Measurements from ENCODE around the gene OTOA.
A peak's percentile ranks its signal among the peaks of the same experiment; 100 is the strongest.
"Not testable (repeated sequence)": the region's sequence is repeated elsewhere in the genome, so short reads cannot be mapped to it uniquely, and the experiment has no call there.

OTOA gene

DNA sequence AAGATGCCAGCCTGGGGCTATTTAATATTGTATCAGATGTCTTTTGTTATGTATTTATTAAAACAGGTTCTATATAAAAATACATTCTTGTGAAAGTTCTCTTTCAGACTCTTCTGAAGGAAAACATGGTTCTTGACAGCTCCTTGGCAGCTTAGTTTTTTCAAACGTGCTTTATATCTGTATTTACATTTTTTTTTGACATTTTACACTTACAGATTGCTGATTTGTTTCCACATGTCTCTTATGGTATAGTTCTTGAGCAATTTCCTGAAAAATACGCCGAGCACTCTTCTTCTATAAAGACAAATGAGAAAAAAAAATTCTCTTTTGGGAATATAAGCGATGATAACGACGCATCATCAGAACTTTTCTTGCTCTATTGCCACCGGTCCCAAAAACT lies 20.9 kb upstream of the OTOA start:
- no peak for DNase-seq

DNA sequence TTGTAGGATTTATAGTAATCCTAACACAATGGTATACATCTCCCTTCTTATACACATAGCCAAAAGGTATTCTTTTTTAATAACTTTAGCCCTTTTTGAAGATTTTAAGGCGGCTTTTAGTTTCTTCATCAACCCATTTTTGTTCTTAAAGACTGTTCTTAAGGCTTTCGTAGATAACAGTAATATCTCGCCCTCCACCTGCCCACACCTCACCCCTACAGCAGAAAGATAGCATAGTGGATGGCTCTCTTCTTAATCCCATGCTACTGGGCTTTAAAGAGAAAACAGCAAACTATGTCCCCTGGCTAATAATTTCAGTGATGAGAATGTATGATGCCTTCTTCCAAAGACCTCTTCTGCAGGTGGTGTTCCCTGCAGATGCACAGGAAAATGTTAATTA lies 20.0 kb upstream of the OTOA start:
- no peak for DNase-seq

DNA sequence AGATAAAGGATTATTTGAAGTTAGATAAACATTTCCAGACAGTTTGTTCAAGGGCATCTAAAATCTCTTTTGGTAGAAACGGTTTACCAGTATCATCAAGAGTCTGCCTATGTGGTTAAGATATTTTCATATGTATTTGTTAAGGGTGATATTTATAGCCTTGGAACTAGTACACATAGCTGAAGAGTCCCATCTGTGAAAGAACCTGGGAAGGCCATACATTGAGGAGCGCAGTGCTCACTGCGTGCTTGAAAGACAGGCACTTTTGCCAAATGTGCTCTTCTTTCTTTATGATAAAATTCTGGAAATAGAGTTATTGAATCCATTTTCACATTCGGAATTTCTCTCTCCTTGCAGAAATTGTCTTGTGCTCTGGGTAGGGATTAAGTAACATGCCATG lies 19.1 kb upstream of the OTOA start:
- no peak for DNase-seq

DNA sequence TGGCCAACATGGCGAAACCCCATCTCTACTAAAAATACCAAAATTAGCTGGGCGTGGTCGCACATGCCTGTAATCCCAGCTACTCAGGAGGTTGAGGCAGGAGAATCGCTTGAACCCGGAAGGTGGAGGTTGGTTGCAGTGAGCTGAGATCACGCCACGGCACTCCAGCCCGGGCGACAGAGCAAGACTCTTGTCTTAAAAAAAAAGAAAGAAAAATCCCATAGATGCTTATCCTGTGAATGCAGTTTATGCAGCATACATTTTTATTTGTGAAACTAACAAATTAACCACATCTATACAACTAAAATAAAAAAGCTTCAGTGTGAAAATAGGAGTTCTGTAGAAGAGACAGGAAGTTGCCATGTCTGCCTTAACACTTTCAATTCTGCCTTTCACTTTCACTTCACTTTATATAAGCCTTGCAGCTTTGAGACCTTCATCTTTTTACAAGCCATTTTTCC lies 18.5 kb upstream of the OTOA start:
- DNase-seq: peak; percentile 14

DNA sequence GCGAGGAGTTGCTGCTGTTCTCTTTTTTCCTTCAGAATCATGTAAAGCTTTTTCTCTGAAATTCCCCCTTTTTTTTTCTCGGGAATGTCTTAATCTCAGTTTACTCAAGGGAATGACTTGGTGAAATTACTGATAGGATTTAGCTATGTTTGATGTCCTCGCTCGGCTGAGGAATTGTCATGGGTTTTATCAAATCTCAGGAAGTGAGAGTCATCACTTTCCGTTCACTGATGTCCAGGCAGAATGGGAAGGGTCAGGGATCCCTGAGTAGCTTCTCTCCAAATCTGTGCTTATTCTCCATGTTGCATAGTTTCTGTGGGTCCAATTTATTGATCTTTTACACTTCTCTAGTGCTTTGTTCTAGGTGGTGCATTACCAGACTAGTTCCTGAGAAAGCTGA lies 17.7 kb upstream of the OTOA start:
- no peak for DNase-seq

DNA sequence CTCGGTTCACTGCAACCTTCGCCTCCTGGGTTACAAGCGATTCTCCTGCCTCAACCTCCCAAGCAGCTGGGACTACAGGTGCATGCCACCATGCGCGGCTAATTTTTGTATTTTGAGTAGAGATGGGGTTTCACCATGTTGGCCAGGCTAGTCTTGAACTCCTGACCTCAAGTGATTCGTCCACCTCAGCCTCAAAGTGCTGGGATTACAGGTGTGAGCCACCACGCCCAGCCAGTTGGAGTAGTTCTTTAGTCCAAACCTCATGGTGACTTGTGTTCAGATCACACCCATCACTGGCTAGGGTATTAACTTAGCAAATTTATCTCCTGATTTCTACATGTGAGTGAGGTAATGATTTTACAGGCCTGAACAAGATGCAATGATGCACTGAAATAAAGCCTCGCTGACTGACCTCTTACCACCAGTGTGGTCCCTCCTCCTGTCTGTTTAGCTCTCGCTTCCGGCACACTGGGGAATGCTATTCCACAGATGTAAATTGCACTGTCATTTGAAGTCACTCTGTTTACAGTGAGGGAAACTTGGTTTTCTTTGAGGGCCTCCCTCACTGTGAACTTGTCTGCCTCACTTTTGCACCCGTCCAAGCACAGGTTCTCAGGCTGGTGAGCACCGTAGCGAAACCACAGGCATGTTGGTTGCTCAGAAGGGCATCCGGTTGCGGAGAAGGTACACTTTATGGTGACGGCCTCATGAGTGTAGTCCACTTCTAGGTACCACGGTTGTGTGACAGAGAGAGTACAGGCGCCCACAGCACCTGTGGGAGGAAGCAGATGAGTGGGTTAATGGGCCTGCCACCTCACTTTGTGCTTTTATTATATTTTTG lies 16.8 kb upstream of the OTOA start:
- peak; percentile 51 for DNase-seq

DNA sequence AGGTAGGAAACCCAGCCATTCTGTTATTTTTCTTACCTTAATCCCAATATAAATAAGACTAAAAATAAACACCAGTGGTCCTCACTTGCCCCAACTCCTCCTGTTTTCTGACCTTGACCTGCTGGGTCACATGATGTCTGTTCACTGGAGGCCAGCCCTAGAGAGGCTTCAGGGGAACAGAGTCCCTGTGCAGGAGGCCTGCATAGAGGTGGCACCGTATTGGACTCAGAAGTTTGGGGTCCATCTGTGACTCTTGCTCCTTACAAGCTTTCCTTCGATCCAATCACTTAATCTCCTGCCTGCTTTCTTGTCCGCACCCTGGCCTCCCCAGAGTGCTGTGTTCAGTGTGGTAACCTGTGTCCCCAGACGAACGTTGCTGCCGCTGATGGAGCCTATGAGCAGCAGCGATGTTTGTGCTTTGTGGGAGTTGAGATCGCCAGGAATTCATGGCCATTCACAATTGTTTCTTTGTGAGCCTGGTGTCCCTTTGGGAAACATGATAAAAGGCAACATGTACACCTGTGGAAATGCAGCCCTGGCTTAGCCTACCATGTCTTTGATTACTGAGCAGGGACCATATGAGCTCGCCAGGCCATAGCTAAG lies 16.1 kb upstream of the OTOA start:
- DNase-seq: no peak

DNA sequence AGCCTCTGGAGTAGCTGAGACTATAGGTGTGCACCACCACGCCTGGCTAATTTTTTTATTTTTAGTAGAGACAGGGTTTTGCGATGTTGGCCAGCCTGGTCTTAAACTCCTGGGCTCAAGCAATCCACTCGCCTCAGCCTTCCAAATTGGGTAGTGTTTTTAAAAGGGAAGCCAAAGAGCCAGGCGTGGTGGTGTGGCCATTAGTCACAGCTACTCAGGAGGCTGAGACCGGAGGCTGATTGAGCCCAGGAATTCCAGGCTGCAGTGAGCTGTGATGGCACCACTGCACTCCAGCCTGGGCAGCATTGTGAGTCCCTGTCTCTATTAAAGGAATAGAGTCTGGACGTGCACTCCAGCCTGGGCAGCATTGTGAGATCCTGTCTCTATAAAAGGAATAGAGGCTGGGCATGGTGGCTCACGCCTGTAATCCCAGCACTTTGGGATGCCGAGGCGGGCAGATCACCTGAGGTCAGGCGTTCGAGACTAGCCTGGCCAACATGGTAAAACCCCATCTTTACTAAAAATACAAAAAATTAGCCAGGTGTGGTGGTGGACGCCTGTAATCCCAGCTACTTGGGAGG lies 13.9 kb upstream of the OTOA start:
- not testable (repeated sequence) for DNase-seq

DNA sequence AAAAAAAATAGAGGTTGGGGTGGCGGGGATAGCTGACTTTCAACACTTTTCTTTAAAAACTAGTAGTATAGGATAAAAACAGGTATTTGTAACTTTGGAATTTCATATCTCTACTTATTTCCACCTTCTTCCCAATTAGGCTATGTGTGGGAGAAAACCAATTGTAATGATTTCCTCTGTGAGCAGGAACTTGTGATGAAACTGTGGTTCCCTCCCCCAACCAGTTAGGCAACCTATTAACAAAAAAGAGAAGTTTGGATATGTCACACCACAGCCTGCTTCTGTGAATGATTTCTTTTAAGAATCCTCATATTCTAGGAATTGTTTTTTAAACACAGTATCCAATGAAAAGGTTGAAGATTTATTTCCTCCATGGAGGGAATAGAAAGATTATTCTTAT lies 13.2 kb upstream of the OTOA start:
- no peak for DNase-seq

DNA sequence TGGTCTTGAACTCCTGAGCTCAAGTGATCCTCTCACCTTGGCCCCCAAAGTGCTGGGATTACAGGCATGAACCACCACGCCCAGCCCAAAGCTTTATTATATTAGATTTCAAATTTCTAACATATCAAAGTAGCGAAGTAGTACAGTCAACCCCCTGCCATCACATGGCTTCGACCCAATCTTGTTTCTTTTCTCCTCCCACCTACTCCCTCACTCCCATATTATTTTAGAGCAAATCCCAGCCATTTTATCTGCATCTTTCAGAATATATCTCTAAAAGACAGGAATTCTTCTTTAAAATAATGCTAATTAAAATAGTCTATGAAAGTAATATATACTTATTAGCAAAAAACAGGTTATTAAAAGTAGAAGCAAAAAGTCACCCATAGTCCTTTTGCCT lies 12.3 kb upstream of the OTOA start:
- DNase-seq: no peak

DNA sequence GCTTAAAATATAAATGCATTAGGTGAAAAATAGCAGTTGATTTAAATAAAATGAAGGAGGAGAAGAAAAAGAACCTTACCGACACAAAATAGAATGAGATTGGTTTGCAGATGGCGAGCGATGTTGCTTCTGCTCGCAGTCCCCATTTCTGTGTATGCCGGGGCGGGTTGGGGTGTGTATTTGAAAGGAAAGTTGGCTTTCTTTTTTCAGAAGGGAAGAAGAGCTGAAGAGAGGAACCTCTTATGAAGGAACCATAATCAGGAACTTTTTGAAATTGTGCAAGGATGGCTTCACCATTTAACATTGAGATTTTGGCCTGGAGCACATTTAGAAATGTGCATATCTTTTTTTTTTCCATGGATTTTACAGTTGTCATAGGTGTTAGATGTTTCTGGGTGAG lies 11.3 kb upstream of the OTOA start, which contains the start of gene IGSF6:
TSS of gene IGSF6 (minus strand) at position 156 of the 400 bp plus-strand sequence. CDS start at position 146, 10 bp downstream.
- DNase-seq: no peak

DNA sequence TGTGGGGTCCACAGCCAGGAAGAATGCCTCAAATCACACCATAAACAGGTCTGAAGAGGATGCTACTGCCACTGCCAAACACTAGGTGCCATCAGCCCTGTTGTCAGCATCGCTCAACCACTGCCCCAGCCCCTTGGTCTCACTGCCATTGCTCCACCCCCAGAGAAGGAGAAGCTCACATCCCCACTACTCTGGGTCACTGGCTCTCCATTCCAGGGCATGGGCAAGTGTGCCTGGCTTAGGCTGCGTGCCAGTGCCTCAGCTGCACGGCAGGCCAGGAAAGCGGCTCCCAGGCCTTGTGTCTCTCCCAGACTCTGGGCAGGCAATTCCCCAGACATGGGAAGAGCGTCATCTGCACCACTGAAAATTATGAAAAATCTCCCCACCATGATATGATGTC lies 10.2 kb upstream of the OTOA start:
- no peak for DNase-seq

DNA sequence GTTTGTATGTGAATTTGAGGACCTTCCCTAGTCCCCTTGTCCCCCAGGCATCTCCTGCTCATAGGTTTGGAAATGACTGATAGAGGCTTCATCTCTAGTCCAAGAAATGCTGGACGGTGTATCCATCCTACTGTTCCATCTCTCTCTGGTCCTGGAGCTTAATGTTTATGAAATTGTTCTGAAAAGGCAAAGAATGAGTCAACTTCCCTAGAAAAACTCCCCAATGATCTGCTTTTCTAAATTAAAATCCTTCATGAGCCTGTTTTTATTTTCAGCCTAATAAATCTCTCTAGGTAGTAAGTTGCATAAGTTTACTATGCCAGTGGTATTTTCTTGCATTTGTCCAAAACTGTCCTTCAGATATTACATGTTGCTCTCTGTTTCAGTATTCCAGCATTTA lies 9.3 kb upstream of the OTOA start:
- no peak for DNase-seq

DNA sequence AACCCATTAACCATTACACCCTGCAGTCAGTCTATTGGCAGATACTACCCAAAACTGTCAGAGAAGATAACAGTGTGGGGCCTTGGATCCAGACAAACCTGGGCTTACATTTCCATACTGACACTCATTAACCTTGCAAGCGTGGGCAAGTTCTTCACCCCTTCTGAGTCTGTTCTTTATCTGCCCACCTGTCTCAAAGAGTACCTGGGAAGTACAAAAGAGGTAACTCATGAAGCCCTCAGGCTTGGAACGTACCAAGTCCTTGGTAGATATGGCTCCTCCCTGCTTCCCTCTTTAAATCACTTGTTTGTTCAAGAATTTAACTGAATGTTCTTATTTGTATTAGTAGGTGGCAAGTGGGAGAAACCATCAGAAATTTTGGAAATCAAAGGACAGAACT lies 8.9 kb upstream of the OTOA start:
- no peak for DNase-seq

DNA sequence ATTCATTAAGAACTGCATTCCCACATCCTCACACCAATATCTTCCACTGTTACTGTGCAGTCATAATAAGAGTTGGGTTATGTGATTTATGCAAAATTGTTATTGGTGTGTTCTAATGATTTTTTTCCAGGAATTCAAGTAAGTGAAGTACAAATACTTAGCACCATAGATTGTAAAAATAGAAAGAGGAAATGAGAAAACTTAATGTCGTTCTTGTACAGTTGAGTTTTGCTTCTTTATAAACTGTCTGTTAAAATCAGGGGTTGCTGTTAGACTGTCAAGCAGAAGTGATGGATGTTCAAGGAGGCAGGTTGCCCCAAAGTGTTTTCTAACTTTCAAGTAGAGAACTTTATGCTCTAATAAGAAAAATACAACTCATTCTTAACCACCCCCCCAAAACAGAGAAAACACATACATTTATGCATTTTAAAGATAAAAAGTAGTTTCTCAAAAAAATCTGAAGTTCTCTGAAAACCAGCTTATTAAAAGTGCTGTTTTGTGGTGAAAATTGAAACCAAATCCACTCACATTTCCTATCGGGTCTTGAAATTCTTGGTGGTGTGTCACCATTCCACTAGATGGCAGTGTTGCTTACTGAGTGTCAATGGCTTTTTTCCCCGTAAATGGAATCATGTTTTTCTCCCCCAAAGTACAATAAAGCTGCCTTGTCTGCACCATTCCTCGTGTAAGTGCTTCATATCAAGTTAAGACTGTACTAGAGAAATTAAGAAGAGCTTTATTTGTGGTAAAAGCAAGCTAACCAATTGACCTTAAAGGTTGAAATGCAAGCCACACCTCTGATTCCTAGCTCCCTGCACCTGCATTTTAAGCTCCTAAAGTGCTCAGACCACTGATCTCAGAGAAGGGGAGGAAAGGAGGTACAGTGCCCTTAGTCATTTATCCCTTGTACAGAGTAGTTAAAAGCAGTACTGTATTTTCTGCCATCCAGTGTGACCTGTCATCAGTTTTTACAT lies 6.7 kb upstream of the OTOA start:
- peak; percentile 32 for DNase-seq

DNA sequence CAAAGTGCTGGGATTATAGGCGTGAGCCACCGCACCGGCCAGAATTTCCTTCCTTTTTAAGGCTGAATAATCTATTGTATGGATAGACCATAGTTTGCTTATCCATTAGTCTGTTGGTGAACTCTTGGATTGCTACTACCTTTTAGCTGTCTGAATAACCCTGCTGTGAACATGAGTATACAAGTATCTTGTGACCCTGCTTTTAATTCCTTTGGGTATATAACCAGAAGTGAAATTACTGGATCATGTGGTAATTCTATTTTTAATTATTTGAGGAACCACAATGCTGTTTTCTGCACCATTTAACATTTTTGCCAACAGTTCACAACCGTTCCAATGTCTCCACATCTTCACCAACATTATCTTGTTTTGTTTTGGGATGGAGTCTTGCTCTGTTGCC lies 4.6 kb upstream of the OTOA start:
- no peak for DNase-seq

DNA sequence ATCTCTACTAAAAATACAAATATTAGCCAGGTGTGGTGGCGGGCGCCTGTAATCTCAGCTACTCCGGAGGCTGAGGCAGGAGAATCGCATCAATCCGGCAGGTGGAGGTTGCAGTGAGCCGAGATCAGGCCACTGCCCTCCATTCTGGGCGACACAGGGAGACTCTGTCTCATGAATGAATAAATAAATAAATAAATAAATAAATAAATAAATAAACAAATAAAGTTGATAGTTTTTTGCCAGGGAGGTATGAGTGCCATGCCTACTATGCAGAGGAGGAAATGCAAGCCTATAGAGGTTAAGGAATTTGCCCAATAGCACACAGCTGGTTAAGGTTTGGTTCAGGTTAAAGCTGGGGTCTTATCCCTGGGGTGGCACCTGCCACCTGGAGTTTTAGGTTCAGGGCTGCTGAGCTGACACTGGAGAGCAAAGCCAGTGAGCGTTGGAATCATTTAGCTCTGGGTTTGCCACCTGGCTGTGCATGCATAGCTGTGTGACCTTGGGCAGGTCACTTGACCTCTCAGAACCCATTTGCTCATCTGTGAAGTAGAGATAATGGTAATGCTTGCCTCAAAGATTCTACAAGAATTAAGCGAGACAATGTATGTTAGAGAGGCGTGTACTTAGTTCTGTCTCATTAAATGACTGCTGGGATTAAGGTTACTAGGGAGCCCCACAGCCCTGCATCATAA lies 1.2 kb downstream of the OTOA start:
- no peak for DNase-seq

DNA sequence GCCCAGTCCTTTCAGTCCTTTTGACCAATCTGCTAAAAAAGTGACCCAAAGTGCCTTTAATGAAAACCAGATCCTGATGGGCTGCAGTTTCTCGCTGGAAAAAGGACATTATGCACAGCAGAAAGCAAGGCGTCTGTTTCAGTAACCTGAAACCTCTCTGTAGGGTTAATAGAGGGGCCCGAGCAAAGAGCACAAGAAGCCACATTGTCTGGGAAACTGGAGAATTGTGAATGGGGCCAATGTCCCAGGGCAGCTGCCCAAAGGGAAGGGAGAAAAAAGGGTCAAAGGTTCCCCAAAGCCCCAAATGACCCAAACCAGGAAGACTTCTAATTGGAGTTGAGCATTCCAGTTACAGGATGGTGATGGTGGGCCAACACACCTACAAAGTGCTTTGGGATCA lies 3.0 kb downstream of the OTOA start:
- DNase-seq: no peak

DNA sequence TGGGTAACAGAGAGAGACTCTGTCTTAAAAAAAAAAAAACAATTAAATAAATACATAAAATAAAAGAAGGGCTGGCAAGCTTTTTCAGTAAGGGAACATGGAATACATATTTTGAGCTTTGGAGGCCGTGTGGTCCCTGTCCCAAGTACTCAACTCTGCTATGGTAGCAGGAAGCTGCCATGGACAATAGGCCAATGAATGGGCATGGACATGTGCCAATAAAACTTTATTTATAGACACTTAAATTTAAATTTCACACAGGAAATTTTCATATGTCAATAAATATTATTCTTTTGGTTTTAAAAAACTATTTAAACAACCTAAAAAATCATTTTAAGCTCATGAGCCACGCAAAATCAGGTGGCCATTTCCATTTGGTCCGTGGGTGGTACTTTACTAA lies 3.8 kb downstream of the OTOA start:
- DNase-seq: no peak

DNA sequence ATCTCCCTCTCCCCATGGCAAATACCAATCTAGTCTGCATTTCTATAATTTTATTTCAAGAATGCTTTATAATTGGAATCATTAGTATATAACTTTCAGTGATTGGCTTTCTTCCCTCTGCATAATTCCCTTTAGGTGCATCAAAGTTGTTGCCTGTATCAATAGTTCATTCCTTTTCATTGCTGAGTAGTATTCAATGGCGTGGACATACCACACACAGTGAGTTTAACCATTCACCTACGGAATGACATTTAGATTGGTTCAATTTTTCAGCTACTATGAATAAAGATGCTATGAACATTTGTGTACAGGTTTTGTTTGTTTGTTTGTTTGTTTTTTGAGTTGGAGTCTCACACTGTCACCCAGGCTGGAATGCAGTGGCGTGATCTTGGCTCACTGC lies 9.7 kb downstream of the OTOA start:
- DNase-seq: no peak

DNA sequence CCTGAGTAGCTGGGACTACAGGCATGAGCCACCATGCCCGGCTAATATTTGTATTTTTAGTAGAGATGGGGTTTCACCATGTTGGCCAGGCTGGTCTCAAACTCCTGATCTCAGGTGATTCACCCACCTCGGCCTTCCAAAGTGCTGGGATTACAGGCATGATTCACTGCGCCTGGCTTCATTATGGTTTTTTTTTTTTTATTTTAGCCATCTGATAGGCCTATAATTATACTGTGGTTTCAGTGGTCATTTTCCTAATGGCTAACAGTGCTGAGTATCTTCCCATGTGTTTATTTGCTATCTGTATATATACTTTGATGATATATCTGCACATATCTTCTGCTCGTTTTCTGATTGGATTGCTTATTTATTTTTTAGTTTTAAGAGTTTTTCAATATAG lies 10.7 kb downstream of the OTOA start:
- not testable (repeated sequence) for DNase-seq

DNA sequence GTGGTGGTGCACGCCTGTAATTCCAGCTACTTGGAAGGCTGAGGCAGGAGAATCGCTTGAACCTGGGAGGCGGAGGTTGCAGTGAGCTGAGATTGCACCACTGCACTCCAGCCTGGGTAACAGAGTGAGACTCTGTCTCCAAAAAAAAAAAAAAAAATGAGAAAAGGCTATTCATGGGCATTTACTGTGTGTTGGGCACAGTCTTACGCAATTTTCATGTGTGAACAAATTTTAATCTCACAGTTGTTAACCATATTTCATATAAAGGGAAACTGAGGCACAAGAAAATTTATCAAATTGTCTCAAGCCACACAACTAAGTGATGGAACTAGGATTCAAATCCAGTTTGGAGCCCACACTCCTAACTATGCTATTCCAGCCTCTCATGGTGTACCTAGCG lies 16.9 kb downstream of the OTOA start:
- DNase-seq: not testable (repeated sequence)

All from activated T-cell treated with anti-CD3 and anti-CD28 coated beads for 4 hours (primary cell).